Measurements from ENCODE around the gene OR4E1. TPM values are rescaled to one million over a fixed set of nuclear protein-coding genes. Genes with fewer than 3 reads are reported as not detected.

The OR4E1 gene
- total RNA-seq, 2 donors from 2014 or later = not detected

- no peaks in the 10 kb centered on the region for H3K4me1 ChIP-seq
- TF ChIP-seq CTCF (IDR thresholded peaks at IDR 0.05) (no peak), POLR2A (IDR thresholded peaks at IDR 0.05) (no peak)
- H3K36me3 ChIP-seq (replicated peaks in 1 of 2; ENCODE audit: insufficient read depth in 1 of 2, low read depth in 2 of 2) = no peaks in the 10 kb centered on the region
- no peaks in the 10 kb centered on the region for H3K27me3 ChIP-seq
- H3K4me3 ChIP-seq = no peak overlapping the region
- no peak for DNase-seq
- ATAC-seq = no peak
- H3K27ac ChIP-seq = no peak overlapping the region
- H3K9me3 ChIP-seq = no peaks in the 10 kb centered on the region
- WGBS, 2 donors = 72 to 76% methylated on average over 2 of the region's 2 CpGs
- intact Hi-C loops (cut with DNase I) = no loop called here
Measured at GRCh38 chr14:21680072-21680471, 6.5 kb upstream of the OR4E1 start.

GRCh38 chr14:21675566-21675965 lies 1.9 kb upstream of the OR4E1 start:
- Histone ChIP-seq H3K9me3 (no peaks in the 10 kb centered on the region), H3K36me3 (replicated peaks in 1 of 2; ENCODE audit: insufficient read depth in 1 of 2, low read depth in 2 of 2) (no peaks in the 10 kb centered on the region), H3K27ac (no peak overlapping the region), H3K4me1 (no peaks in the 10 kb centered on the region), H3K4me3 (no peak overlapping the region), H3K27me3 (no peaks in the 10 kb centered on the region)
- ATAC-seq = no peak
- no peak for DNase-seq
- intact Hi-C loops (cut with DNase I) = no loop called here
- no peak for TF ChIP-seq CTCF (IDR thresholded peaks at IDR 0.05)
- 54 to 60% methylated on average over 4 of the region's 4 CpGs for WGBS, 2 donors

GRCh38 chr14:21672116-21672515 lies 1.5 kb downstream of the OR4E1 start:
- Histone ChIP-seq H3K4me3 (no peak overlapping the region), H3K9me3 (no peaks in the 10 kb centered on the region), H3K4me1 (no peaks in the 10 kb centered on the region), H3K27me3 (no peaks in the 10 kb centered on the region), H3K27ac (no peak overlapping the region), H3K36me3 (replicated peaks in 1 of 2; ENCODE audit: insufficient read depth in 1 of 2, low read depth in 2 of 2) (no peaks in the 10 kb centered on the region)
- WGBS, 2 donors = 42 to 61% methylated on average over 1 of the region's 1 CpG
- DNase-seq (no peak), ATAC-seq (no peak)
- TF ChIP-seq CTCF (IDR thresholded peaks at IDR 0.05) (no peak), POLR2A (IDR thresholded peaks at IDR 0.05) (no peak)
- intact Hi-C loops (cut with DNase I) = no loop called here

GRCh38 chr14:21671371-21671770 lies 2.2 kb downstream of the OR4E1 start:
- DNase-seq = no peak
- no peaks in the 10 kb centered on the region for H3K36me3 ChIP-seq (replicated peaks in 1 of 2; ENCODE audit: insufficient read depth in 1 of 2, low read depth in 2 of 2)
- no peaks in the 10 kb centered on the region for H3K4me1 ChIP-seq
- intact Hi-C loops (cut with DNase I) = no loop called here
- no peak for ATAC-seq
- no peak overlapping the region for H3K4me3 ChIP-seq
- no peaks in the 10 kb centered on the region for H3K27me3 ChIP-seq
- H3K9me3 ChIP-seq = no peaks in the 10 kb centered on the region
- WGBS, 2 donors = 22 to 31% methylated on average over 2 of the region's 2 CpGs
- no peak overlapping the region for H3K27ac ChIP-seq
- TF ChIP-seq CTCF (IDR thresholded peaks at IDR 0.05) = no peak
- no peak for TF ChIP-seq POLR2A (IDR thresholded peaks at IDR 0.05)

- Histone ChIP-seq H3K36me3 (replicated peaks in 1 of 2; ENCODE audit: insufficient read depth in 1 of 2, low read depth in 2 of 2) (no peaks in the 10 kb centered on the region), H3K27me3 (no peaks in the 10 kb centered on the region), H3K9me3 (no peaks in the 10 kb centered on the region), H3K4me3 (no peak overlapping the region), H3K27ac (no peak overlapping the region), H3K4me1 (no peaks in the 10 kb centered on the region)
- intact Hi-C loops (cut with DNase I) = no loop called here
- no peak for TF ChIP-seq CTCF (IDR thresholded peaks at IDR 0.05)
- TF ChIP-seq POLR2A (IDR thresholded peaks at IDR 0.05) = no peak
- no peak for ATAC-seq
- no peak for DNase-seq
Measured at GRCh38 chr14:21669284-21669683, 4.3 kb downstream of the OR4E1 start.
